Rectal smooth muscle tissue (tissue), 1 donor: ENCODE results near the gene NAPA.
A peak's percentile ranks its signal among the peaks of the same experiment; 100 is the strongest.

Source experiments
- H3K27ac ChIP-seq: one replicate; pipeline ENCODE4 v1.7.0; 2013; ENCODE audit warnings: low read depth, low read length, inconsistent platforms
- H3K27me3 ChIP-seq: one replicate; pipeline ENCODE4 v1.7.0; 2013; ENCODE audit warnings: low read length; ENCODE audit not compliant: control insufficient read depth, insufficient read depth
- H3K36me3 ChIP-seq: one replicate; pipeline ENCODE4 v1.7.0; 2013; ENCODE audit warnings: low read length; ENCODE audit not compliant: control insufficient read depth, insufficient read depth
- H3K4me1 ChIP-seq: one replicate; pipeline ENCODE4 v1.7.0; 2013; ENCODE audit warnings: low read length; ENCODE audit not compliant: control insufficient read depth, insufficient read depth
- H3K4me3 ChIP-seq: one replicate; pipeline ENCODE4 v1.7.0; 2013; ENCODE audit warnings: low read length
- H3K9ac ChIP-seq: one replicate; pipeline ENCODE4 v1.7.0; 2013; ENCODE audit warnings: low read length

Gene NAPA

DNA sequence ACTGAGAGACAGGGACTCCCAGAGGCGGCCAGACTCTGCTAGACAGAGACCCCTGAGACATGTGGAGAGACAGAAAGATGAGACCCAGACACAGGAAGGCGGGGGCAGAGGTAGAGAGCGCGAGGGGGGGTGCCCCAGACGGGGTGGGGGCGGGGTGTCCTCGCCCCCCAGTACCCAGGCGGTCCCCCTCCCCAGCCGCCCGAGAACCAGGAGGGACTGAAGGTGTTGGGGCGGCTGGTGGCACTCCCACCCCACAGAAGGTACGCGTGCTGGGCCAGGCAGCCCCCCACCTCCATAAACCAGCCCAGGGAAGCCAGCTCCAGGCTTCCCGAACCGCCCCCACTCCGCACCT, 43.5 kb downstream of the NAPA start:
- Histone ChIP-seq H3K4me1 (peaks cover 12% of the 10 kb centered on the region), H3K36me3 (no peaks in the 10 kb centered on the region), H3K9ac (no peak overlapping the region), H3K27ac (peak overlapping the region; percentile 71), H3K27me3 (peaks cover 15% of the 10 kb centered on the region), H3K4me3 (peak overlapping the region; percentile 55)

DNA sequence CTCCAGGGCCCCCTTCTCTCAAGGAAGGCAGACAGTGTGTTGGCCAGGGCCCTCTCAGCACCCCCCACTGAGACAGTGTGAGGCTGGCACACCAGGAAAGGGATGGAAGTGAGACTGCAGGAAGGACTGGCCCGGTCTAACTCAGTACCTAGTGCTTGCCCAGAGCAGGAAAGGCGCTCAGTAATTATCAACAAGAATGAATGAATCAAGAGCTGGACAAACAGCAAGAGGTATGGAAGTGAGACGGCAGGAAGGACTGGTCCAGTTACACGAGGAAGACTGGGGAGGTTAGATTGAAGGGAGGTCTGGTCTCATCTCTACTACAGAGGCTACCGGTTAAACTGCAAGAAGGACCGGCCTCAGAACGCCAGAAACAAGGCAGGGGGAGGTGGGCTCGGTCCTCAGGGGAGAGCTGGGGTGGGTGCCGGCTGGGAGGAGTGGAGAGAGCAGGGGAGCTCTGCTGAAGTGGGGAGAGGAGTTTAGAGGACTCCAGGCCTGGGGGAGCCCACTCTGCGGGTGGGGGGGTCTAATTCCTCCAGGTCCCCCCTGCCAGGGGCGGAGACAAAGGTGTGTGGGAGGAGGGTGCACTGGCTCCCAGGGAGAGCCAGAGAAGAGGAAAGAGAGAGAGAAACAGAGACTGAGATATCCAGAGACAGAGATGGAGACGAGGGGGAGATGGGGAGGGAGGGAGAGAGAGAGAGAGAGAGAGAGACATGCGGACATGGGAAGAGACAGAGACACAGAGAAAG, 44.2 kb downstream of the NAPA start:
- H3K4me3 ChIP-seq = peak overlapping the region; percentile 55
- no peak overlapping the region for H3K9ac ChIP-seq
- no peaks in the 10 kb centered on the region for H3K36me3 ChIP-seq
- peaks cover 15% of the 10 kb centered on the region for H3K27me3 ChIP-seq
- peaks cover 12% of the 10 kb centered on the region for H3K4me1 ChIP-seq
- peak overlapping the region; percentile 71 for H3K27ac ChIP-seq

DNA sequence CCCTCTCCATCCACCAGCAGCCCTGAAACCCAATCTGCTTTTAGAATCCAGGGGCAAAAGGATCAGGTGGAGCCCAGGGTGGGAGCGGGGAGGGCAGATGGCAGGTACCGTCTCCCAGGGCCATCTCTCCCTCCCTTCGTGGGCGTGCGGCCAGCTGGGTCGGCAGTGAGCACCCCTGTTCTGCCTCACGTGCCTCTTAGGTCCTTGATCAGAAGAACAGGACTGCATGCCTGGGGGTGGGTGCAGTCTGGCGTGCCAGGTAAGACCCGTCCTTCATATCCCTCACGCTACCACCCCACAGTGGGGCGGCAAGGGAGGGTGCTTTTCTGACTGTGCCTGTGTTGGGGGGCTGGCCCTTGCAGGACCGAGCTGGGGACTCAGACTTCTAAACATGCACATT, 45.1 kb downstream of the NAPA start:
- peaks cover 15% of the 10 kb centered on the region for H3K27me3 ChIP-seq

DNA sequence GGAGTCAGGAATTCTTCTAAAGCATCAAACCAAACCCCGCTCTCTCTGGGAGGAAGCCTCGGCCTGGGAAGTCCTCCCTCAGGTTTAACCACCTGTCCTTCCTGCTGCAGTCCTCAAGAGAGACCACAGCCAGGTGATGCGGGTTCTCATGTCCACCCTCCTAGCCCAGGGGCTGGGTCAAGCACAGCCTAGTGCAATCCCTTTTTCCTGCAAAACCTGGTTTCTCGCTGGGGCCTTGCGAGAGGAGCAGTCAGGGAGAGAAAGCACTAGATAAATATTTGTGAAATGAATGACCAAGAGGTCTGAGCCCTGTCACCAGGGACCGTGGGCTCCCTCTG, 45.5 kb downstream of the NAPA start:
- peaks cover 12% of the 10 kb centered on the region for H3K4me1 ChIP-seq
- H3K9ac ChIP-seq = no peak overlapping the region
- no peaks in the 10 kb centered on the region for H3K36me3 ChIP-seq
- H3K4me3 ChIP-seq = peak overlapping the region; percentile 49
- H3K27ac ChIP-seq = peak overlapping the region; percentile 27
- peaks cover 15% of the 10 kb centered on the region for H3K27me3 ChIP-seq

More for the DNA sequence above, 45.1 kb downstream of the NAPA start:
- no peak overlapping the region for H3K9ac ChIP-seq
- H3K27ac ChIP-seq = peak overlapping the region; percentile 47
- peak overlapping the region; percentile 49 for H3K4me3 ChIP-seq
- no peaks in the 10 kb centered on the region for H3K36me3 ChIP-seq
- peaks cover 12% of the 10 kb centered on the region for H3K4me1 ChIP-seq

DNA sequence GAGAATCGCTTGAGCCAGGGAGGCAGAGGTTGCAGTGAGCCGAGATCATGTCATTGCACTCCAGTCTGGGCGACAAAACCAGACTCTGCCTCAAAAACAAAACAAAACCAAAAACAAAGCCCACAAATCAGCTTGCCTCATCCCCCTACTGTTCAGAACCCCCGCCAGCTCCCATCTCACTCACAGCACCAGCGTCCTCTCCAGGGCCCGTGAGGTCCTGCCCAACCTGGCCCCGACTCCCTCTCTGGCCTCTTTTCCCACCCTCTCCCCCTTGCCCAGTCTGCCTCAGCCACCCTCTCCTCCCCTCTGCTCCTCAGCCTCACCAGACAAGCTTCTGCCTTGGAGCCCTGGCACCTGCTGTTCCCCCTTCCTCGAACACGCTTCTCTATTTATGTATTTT, 46.9 kb downstream of the NAPA start:
- peak overlapping the region; percentile 71 for H3K27ac ChIP-seq
- H3K27me3 ChIP-seq = peaks cover 15% of the 10 kb centered on the region
- H3K4me3 ChIP-seq = no peak overlapping the region

DNA sequence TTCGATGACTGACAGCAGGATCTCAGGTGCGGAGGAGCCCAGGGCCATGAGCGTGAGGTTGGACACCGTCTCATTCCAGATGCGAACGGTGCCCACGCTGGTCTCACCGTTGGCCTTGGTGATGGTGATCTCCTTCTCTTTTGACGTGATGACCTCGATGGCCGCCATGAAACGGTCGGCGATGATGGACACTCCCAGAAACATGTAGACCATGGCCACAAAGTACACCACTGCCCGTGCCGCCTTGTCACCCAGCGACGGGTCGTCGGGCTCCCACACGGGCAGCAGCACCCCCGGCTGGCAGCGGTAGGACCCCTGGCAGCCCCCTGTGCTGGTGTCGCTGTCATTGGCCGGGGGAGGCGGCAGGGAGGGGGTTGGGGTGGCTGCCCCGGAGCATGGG, 48.9 kb downstream of the NAPA start:
- H3K4me1 ChIP-seq = peaks cover 12% of the 10 kb centered on the region
- no peak overlapping the region for H3K9ac ChIP-seq
- peaks cover 12% of the 10 kb centered on the region for H3K27me3 ChIP-seq
- no peaks in the 10 kb centered on the region for H3K36me3 ChIP-seq
- H3K27ac ChIP-seq = no peak overlapping the region
- H3K4me3 ChIP-seq = no peak overlapping the region

More for the DNA sequence above, 46.9 kb downstream of the NAPA start:
- Histone ChIP-seq H3K4me1 (peaks cover 12% of the 10 kb centered on the region), H3K36me3 (no peaks in the 10 kb centered on the region), H3K9ac (no peak overlapping the region)

DNA sequence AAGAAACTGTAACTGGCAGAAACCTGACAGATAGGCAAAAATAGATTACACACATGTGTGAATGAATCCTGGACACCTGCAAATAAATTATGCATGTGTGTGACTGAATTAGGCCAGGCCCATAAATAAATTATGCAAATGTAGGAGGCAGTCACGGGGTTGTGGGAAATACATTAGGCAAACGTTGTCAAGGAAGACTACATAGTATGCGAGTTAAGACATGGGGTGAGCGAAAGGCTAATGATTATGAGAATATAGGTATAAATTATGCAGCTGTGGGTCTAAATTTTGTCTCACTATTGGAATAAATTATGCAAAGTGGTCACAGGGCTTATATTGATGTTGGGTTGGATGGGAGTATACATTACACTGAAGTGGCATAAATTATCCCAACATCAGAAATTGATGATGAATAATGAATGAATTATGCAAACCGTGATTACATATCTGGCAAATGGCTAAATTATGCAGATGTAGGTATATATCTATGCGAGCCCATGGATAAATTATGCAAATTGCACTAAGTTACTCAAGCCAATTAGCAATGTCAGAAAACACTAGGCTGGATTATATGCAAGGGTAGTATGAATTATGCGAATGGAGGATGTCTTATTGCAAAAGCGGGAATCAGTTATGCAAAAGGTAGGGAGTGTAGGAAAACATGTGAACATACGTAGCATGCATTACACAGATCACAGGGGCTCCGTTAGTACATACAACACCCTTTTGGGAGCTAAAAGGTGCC, 50.0 kb downstream of the NAPA start:
- Histone ChIP-seq H3K27me3 (peaks cover 3% of the 10 kb centered on the region), H3K27ac (no peak overlapping the region), H3K4me3 (no peak overlapping the region), H3K36me3 (no peaks in the 10 kb centered on the region), H3K9ac (no peak overlapping the region), H3K4me1 (peaks cover 6% of the 10 kb centered on the region)

DNA sequence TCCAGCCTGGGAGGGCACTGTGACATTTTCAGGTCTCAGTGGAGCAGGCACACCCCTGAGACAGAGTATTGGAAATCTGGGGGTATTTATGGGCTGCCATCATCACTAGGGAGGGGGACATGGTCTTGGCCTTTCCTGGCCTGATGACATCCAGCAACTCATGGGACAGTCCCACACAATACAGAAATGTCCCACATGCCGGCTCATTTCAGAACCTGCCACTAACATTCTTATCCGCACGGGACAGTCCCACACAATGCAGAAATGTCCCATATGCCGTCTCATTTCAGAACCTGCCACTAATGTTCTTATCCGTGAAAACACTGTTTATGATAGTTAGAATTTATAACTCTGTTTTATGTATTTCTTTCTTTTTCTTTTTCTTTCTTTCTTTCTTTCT, 53.0 kb downstream of the NAPA start:
- H3K4me1 ChIP-seq = no peaks in the 10 kb centered on the region
- no peak overlapping the region for H3K27ac ChIP-seq
- H3K9ac ChIP-seq = no peak overlapping the region
- H3K36me3 ChIP-seq = no peaks in the 10 kb centered on the region
- no peak overlapping the region for H3K4me3 ChIP-seq
- H3K27me3 ChIP-seq = peaks cover 8% of the 10 kb centered on the region

DNA sequence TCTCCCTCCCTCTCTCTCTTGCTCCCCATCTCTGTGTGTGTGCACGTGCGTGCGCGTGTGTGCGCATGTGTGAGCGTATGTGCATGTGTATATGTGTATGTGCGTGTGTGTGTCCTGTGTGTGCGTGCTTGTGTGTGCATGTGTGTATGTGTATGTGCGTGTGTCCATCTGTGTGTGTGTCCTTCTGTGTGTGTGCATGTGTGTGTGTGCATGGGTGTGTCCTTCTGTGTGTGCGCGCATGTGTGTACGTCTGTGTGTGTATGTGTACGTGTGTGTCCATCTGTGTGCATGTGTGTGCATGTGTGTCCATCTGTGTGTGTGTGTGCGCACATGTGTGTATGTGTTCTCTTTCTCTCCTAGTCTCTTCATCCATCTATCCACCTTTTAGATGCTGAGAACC, 55.4 kb downstream of the NAPA start:
- no peaks in the 10 kb centered on the region for H3K4me1 ChIP-seq
- H3K9ac ChIP-seq = no peak overlapping the region
- H3K27ac ChIP-seq = no peak overlapping the region
- no peak overlapping the region for H3K4me3 ChIP-seq
- peaks cover 12% of the 10 kb centered on the region for H3K27me3 ChIP-seq
- no peaks in the 10 kb centered on the region for H3K36me3 ChIP-seq

DNA sequence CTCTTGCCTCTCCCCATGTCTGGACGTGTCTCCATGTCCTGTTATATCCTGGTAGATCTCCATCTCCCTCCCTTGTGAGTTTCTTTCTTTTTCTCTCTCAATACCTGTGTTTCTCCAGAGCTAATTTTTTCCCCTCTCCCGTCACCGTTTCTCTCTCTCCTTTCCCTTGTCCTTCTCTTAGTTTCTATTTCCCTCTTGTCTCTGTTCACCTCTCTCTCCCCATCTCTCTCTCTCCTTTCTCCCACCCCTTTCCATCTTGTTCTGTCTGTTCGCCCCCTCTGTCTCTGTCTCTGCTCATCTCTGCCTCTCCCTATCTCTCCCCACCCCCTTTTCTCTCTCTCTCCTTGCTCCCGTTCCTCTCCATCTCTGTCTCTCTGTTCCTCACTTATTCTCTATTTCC, 56.2 kb downstream of the NAPA start:
- no peaks in the 10 kb centered on the region for H3K4me1 ChIP-seq
- H3K27me3 ChIP-seq = peaks cover 12% of the 10 kb centered on the region
- no peak overlapping the region for H3K27ac ChIP-seq
- no peak overlapping the region for H3K9ac ChIP-seq
- no peak overlapping the region for H3K4me3 ChIP-seq
- no peaks in the 10 kb centered on the region for H3K36me3 ChIP-seq

DNA sequence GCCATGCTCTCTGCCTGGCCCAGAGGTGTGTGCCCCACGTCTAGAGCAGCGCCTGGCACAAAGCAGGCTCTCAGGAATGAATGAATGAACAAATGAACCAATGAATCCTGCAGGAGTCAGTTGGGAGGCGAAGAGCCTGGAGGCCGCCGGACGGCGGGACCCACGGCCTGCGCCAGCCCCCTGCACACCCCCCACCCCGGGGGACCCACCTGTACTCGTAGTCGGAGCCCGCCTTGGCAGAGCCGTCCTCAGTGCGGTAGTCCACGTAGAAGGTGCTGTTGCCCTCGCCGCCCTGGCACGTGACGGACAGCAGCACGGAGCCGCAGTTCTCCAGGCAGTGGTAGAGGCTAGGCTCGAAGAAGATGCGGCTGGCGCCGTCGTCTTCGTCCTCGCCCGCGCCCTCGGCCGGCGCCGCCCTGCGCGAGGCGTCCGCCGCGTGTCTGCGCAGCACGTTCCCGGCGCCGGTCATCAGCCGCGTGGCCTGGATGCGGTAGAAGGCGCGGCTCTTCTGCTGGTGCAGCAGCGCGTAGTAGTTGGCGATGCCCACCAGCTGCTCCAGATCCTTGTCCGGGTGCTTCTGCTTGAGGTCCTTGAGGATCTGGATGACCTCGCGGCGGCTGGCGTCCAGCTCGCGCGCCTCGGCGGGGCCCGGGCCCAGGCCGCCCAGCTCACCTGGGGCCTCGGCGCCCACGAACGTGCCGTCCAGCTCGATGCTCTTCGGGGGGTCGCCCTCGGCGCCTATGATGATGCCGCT, 58.0 kb downstream of the NAPA start:
- Histone ChIP-seq H3K9ac (no peak overlapping the region), H3K36me3 (no peaks in the 10 kb centered on the region), H3K4me3 (no peak overlapping the region), H3K27me3 (peaks cover 12% of the 10 kb centered on the region), H3K27ac (no peak overlapping the region), H3K4me1 (no peaks in the 10 kb centered on the region)

DNA sequence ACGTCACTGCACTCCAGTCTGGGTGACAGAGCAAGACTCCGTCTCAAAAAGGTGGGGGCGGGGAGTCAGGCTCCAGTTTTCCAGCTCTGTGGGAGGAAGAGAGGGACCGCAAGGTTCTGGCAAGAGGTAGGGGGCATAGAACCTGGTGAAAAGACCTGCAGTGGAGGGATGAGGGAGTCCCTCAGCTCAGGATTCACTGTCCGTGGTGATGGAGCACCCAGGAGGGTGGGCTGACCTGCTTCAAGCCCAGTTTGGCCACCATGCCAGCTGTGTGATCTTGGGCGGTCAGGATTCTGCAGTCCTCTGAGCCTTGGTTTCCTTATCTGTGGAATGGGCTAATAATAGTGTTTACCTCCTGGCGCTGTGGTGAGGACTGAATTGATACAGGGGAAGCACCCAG, 64.4 kb downstream of the NAPA start:
- H3K36me3 ChIP-seq = no peaks in the 10 kb centered on the region
- H3K4me1 ChIP-seq = peaks cover 3% of the 10 kb centered on the region
- peaks cover 11% of the 10 kb centered on the region for H3K27me3 ChIP-seq
- H3K4me3 ChIP-seq = no peak overlapping the region
- no peak overlapping the region for H3K9ac ChIP-seq
- no peak overlapping the region for H3K27ac ChIP-seq
